PC-9 (cell line): Measurements from ENCODE around the gene ZNF487.

Source experiments
- CTCF ChIP-seq: fragments of 200-600 bp; sonication (generic); conservative IDR thresholded peaks from 2 replicates; pipeline ENCODE4 v1.6.1; 2017; ENCODE audit warnings: mixed run types, antibody characterized with exemption, mild to moderate bottlenecking, moderate library complexity
- EZH2 ChIP-seq: fragments of 200-600 bp; sonication (generic); IDR thresholded peaks from 2 replicates; pipeline ENCODE4 v1.8.0; 2017; ENCODE audit warnings: antibody characterized with exemption, low read depth

GRCh38 chr10:43437141-43437870, 395 bp downstream of the ZNF487 start:
- TF ChIP-seq CTCF (no peak), EZH2 (no peak)
